HCT116 (cell line): ENCODE data around the gene AADACL4. TPM values are rescaled to one million over a fixed set of nuclear protein-coding genes. Genes with fewer than 3 reads are reported as not detected.

Source experiments
- ATAC-seq: fragments of 200-7000 bp; cut with Tn5 transposase; 2 replicates; pipeline ENCODE4 v1.9.1; 2020; ENCODE audit warnings: mild to moderate bottlenecking, moderate library complexity
- BruUV-seq: library from RNA; stranded (reverse); fragments of 400-500 nt; replicated peaks from 2 replicates; lab custom pipeline; 2021; lab: Mats Ljungman, UMichigan
- CTCF ChIA-PET: fragments of 300-600 bp; sonication (Branson Sonifier 250); formaldehyde crosslinking; loops from one replicate; lab custom pipeline; 2021; ENCODE audit warnings: antibody characterized with exemption; lab: Charles Lee
- POLR2A ChIA-PET: fragments of 300-600, 350-600 bp; sonication (Branson Sonifier 250); formaldehyde crosslinking; loops from one replicate; lab custom pipeline; 2021; ENCODE audit warnings: antibody characterized with exemption; lab: Charles Lee
- RAD21 ChIA-PET, 2 experiments: fragments of 300-600 bp; sonication (Branson Sonifier 250); formaldehyde crosslinking; loops; one replicate each; lab custom pipeline; 2023; ENCODE audit warnings: low total read pairs in 2 of 2; ENCODE audit not compliant: uncharacterized antibody in 2 of 2, unreplicated experiment in 2 of 2, low non-redundant PET in 1 of 2; lab: Charles Lee
- DNase-seq: peaks from one replicate; pipeline ENCODE4 v3.0.0-alpha.2; 2010; ENCODE audit warnings: low read depth, low spot score
- H2AFZ ChIP-seq: fragments of 200-600 bp; shearing (Covaris generic), sonication (generic); 2 replicates; pipeline ENCODE4 v1.6.1; 2017; ENCODE audit warnings: low read depth, mixed run types, mixed read lengths, antibody characterized with exemption, low read length; ENCODE audit not compliant: poor library complexity, severe bottlenecking
- H3K27ac ChIP-seq: 2 replicates; pipeline ENCODE4 v1.5.1; 2012; ENCODE audit warnings: low read depth, low read length
- H3K27me3 ChIP-seq: fragments of 200-600 bp; sonication (generic); 2 replicates; pipeline ENCODE4 v1.6.1; 2016; ENCODE audit warnings: mixed run types, low read length, mixed read lengths; ENCODE audit not compliant: insufficient read depth
- H3K36me3 ChIP-seq, 2 experiments: fragments of 200-500 bp in 1 of 2; fragments of 200-600 bp in 1 of 2; sonication (Bioruptor generic) in 1 of 2; sonication (generic) in 1 of 2; 2 replicates each; pipeline versions ENCODE4 v1.5.1 to v1.6.1; 2014 to 2016; ENCODE audit warnings: low read length in 2 of 2, inconsistent platforms in 1 of 2, mixed read lengths in 1 of 2, mixed run types in 1 of 2; ENCODE audit not compliant: insufficient read depth in 2 of 2, control insufficient read depth in 1 of 2
- H3K4me1 ChIP-seq, 2 experiments: fragments of 200-600 bp in 1 of 2; sonication (generic) in 1 of 2; 2 replicates each; pipeline versions ENCODE4 v1.5.1 to v1.6.1; 2012 to 2017; ENCODE audit warnings: low read length in 2 of 2, inconsistent platforms in 1 of 2, mild to moderate bottlenecking in 1 of 2, mixed read lengths in 1 of 2, mixed run types in 1 of 2, moderate library complexity in 1 of 2; ENCODE audit not compliant: insufficient read depth in 2 of 2, control insufficient read depth in 1 of 2
- H3K4me2 ChIP-seq: fragments of 200-600 bp; sonication (generic); 2 replicates; pipeline ENCODE4 v1.6.1; 2017; ENCODE audit warnings: mixed run types, low read length, mixed read lengths
- H3K4me3 ChIP-seq, 2 experiments: fragments of 200-600 bp in 1 of 2; sonication (generic) in 1 of 2; replicated peaks in 1 of 2; 2 replicates each; pipeline ENCODE4 v1.5.1; 2011 to 2016; ENCODE audit warnings: low read length in 2 of 2, control low read depth in 1 of 2, low read depth in 1 of 2, mild to moderate bottlenecking in 1 of 2, mixed read lengths in 1 of 2, mixed run types in 1 of 2
- H3K79me2 ChIP-seq: fragments of 200-600 bp; sonication (generic); 2 replicates; pipeline ENCODE4 v1.6.1; 2017; ENCODE audit warnings: mild to moderate bottlenecking, mixed run types, low read length, moderate library complexity, mixed read lengths; ENCODE audit not compliant: insufficient read depth
- H3K9ac ChIP-seq: fragments of 200-600 bp; sonication (generic); 2 replicates; pipeline ENCODE4 v1.6.1; 2016; ENCODE audit warnings: low read length, mixed read lengths
- H3K9me2 ChIP-seq: fragments of 200-600 bp; sonication (generic), shearing (Covaris generic); 2 replicates; pipeline ENCODE4 v1.6.1; 2017; ENCODE audit warnings: mixed run types, mild to moderate bottlenecking, moderate library complexity; ENCODE audit not compliant: insufficient read depth
- H3K9me3 ChIP-seq, 2 experiments: fragments of 200-500 bp in 1 of 2; fragments of 200-600 bp in 1 of 2; sonication (Bioruptor generic) in 1 of 2; sonication (generic) in 1 of 2; 2 replicates each; pipeline ENCODE4 v1.6.1; 2014 to 2017; ENCODE audit warnings: low read length in 2 of 2, mixed read lengths in 2 of 2, inconsistent platforms in 1 of 2, low read depth in 1 of 2, mild to moderate bottlenecking in 1 of 2, mixed run types in 1 of 2, moderate library complexity in 1 of 2; ENCODE audit not compliant: control insufficient read depth in 1 of 2, insufficient read depth in 1 of 2
- H4K20me1 ChIP-seq: fragments of 200-600 bp; sonication (generic), shearing (Covaris generic); 2 replicates; pipeline ENCODE4 v1.6.1; 2017; ENCODE audit warnings: mixed run types, mild to moderate bottlenecking, moderate library complexity; ENCODE audit not compliant: insufficient read depth
- ATF3 ChIP-seq: IDR thresholded peaks from 2 replicates; pipeline ENCODE4 v1.6.1; 2012
- CBX3 ChIP-seq: IDR thresholded peaks from 2 replicates; pipeline ENCODE4 v1.6.1; 2012; ENCODE audit warnings: low read depth
- JUND ChIP-seq: IDR thresholded peaks from 2 replicates; pipeline ENCODE4 v1.6.1; 2012
- POLR2AphosphoS5 ChIP-seq: IDR thresholded peaks from 2 replicates; pipeline ENCODE4 v1.6.1; 2011; ENCODE audit warnings: mild to moderate bottlenecking, low read depth, low read length, moderate library complexity
- RAD21 ChIP-seq: IDR thresholded peaks from 2 replicates; pipeline ENCODE4 v1.6.1; 2012; ENCODE audit warnings: low read depth, mild to moderate bottlenecking
- REST ChIP-seq: IDR thresholded peaks from 2 replicates; pipeline ENCODE4 v1.6.1; 2012; ENCODE audit warnings: low read depth
- YY1 ChIP-seq: IDR thresholded peaks from 2 replicates; pipeline ENCODE4 v1.6.1; 2011; ENCODE audit warnings: low read length, low read depth, moderate library complexity, mild to moderate bottlenecking; ENCODE audit not compliant: insufficient replicate concordance; ENCODE audit errors: extremely low read depth
- intact Hi-C: fragments of 100-400 bp; cut with micrococcal nuclease; formaldehyde crosslinking; loops from 2 replicates; pipeline ENCODE4 v1.10.0; 2022
- total RNA-seq: library from RNA; stranded (reverse); gene quantifications from one replicate; pipeline ENCODE4 v1.2.1, GENCODE V29; 2021; ENCODE audit not compliant: unreplicated experiment

Gene AADACL4
- total RNA-seq, 1 experiment from 2014 or later = not detected

GRCh38 chr1:12678820-12679219, 34.9 kb downstream of the AADACL4 start:
- Histone ChIP-seq H3K27ac (no peak overlapping the region), H3K4me3 (no peak overlapping the region), H3K79me2 (no peaks in the 10 kb centered on the region), H3K36me3 (no peaks in the 10 kb centered on the region), H3K9me3 (no peaks in the 10 kb centered on the region), H3K4me2 (no peak overlapping the region), H3K4me1 (no peaks in the 10 kb centered on the region), H2AFZ (no peak overlapping the region), H4K20me1 (no peaks in the 10 kb centered on the region), H3K27me3 (peaks cover 7% of the 10 kb centered on the region; the same call in 1 of the 2 replicates), H3K9me2 (no peaks in the 10 kb centered on the region)
- ATAC-seq (no peak), DNase-seq (no peak)
- CTCF ChIA-PET = no interaction called here
- BruUV-seq = no TSS peak
- RAD21 ChIA-PET = no interaction called here
- intact Hi-C loops = loop anchor here (5.0 kb wide), 1 partner anchor 38 kb away; the partner anchor contains the start of gene AADACL3
- POLR2A ChIA-PET = no interaction called here
- TF ChIP-seq REST (no peak), RAD21 (no peak), CBX3 (no peak), POLR2AphosphoS5 (no peak), ATF3 (no peak), YY1 (no peak), JUND (no peak)
- TF ChIP-seq, all 23 proteins: peak for 0
- H3K9ac ChIP-seq = no peak overlapping the region
